Endothelial cell of hepatic sinusoid (primary cell): Measurements from ENCODE around the gene PRSS21.

Experiments
- in situ Hi-C: cut with HindIII; loops from 2 replicates; pipeline ENCODE4 v1.10.0; 2017; ENCODE audit warnings: low sequenced_read_pairs

PRSS21 gene

DNA sequence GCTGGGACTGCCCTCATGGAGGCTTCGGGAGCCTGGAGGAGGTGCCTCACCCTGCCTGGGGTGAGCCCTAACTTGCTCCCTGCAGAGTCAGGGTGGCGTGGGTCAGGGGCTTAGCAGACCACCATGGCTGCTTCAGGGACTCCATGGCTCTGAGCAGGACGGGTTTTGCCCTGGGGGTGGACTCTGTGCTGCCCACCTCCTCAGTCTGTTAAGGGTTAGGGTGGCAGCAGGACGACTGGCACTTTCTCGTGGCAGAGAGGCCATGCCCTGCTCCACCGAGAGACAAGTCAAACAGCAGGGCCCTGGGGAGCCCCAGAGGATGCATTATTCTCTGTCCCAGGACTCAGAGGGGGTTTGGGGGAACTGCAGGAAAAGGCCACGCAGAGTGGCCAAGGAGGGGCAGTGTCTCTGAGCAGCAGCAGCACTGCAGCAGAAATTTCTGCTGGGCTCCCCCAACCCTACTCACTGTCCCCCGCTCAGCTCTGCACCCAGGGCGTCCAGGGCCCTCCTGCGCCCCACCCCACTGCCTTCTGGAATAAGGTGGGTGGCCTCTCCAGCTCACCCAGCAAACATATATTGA is 42.7 kb downstream of the PRSS21 start:
- in situ Hi-C loops = no loop called here

DNA sequence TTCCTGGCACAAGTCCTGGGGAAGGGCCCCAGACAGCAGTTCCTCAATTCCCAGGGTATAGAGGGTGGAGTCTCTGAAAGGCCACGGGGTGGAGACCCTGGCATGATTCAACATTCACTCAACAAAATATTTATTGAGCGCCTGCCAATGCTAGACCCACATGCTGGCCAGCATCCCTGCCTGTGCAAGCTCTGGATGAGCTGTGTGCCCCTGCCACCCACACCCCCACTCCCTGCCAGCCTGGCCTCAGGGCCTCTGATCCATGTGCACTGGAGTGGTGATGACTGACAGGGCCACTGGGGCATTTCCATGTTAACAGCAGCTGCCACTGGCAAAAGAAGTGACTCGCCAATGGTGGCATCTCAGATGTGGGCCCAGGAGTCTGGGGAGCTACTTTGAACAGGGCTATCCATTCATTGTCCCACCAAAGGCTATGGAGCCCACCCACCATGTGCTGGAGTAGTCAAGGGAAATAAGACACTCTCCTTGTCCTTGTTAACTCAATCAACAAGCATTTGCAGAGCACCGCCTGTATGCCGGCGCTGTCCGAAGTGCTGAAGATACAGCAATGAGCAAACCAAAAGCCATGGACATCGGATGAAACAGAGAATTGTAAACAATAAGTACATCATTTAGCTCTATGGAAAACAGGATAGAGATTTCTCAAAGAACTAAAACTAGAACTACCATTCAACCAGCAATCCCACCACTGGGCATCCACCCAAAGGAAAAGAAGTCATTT is 44.0 kb downstream of the PRSS21 start:
- in situ Hi-C loops = no loop called here

DNA sequence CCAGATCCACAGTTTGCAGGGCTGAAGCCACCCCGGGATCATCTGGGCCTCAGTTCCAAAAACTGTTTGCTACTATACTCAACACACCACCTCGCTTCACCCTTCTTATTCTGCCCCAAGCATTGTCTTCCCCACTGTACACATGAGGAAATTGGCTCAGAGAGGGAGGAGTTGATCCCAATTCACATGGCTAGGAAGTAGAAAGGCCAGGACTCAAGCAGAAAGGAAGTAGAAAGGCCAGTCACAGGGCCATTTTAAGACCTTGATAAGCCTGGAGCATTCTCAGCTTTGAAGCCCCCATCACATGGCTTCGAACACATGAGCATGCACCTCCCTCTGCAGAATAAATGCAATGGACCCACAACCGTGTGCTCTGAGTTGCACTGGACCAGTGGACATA is 48.6 kb downstream of the PRSS21 start:
- in situ Hi-C loops = loop anchor here (5.0 kb wide), 1 partner anchor 93 kb away; no protein-coding TSS in a partner anchor

DNA sequence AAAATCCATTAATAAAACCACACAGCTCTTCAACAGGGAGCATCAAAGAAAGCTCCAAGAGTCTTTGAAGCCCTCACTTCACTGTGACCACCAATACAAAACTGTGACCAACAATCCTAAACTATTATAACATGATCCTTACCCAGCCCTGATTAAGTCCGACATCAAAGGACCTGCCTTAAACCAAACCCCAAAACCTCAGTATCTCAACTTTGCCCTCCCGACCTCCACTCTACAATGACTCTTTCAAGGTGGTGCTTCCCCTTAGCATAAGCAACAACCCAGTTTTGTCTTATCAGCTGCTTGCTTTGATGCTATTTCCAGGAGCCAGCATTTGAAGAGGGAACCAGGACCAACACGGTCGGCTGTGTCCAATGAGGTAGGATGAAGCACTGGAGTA is 49.4 kb downstream of the PRSS21 start:
- in situ Hi-C loops = loop anchor here (5.0 kb wide), 1 partner anchor 94 kb away; no protein-coding TSS in a partner anchor

DNA sequence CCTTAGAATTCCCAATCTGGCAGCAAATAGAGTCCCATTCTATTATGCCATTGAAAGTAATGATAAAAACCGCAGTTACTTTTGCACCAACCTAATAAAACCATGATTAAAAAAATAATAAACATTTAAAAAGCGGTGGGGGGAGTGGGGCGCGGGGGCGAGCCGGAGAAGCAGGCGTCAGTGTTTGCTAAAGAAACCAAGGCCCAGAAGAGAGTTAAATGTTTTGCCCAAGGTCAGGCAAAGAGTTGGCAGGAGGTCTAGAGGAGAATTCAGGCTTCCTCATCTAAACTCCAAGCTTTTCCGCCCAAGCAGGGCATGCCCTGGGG is 50.6 kb downstream of the PRSS21 start:
- in situ Hi-C loops = loop anchor here (5.0 kb wide), 1 partner anchor 95 kb away; no protein-coding TSS in a partner anchor

DNA sequence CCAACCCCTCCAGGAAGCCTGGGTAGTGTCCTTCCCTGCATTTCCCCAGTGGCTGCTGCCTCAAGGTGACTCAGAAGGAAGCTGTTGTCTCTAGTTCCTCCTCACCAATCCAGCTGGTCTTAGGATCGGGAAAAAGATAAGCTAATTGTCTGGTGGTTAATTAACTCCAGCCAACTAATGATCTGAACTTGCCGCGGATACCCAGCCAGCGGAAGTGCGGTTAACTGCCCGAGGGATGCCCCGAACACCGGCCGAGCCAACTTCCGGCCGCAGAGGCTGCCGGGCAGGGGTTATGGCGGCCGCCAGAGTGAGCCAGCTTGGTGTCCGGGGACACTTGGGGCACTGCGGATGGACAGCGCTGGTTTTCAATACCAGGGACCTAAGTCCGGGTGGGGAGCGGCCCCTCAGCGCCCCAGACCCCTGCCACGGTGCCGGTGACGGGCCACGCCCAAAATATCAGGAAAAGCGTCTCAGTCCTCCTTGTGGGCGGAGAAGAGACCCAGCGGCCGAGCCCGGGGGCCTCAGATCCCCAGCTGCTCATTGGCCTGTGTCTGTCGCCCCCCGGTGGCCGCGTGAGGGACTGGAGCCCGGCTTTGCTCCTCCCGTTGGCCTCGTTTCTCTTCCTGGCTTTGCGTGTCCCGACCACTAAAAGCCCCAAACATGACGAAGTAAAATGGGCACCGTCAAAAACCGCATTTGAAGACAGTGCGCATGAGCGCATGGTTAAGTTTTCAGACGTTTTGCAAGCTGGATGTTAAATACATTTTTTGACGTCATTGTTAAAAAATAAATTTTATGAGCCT is 51.2 kb downstream of the PRSS21 start:
- in situ Hi-C loops = loop anchor here (5.0 kb wide), 1 partner anchor 96 kb away; no protein-coding TSS in a partner anchor
